ENCODE data around the gene MTR.

GRCh38 chr1:236907205-236907604, 112.1 kb downstream of the MTR start:
- TF ChIP-seq CTCF (IDR thresholded peaks at IDR 0.05) (no peak), POLR2A (IDR thresholded peaks at IDR 0.05) (no peak)

Measured in Peyer's patch (tissue), 4 donors.